Thoracic aorta (tissue), 2 donors: ENCODE results near the gene CACNA1E. TPM values are rescaled to one million over a fixed set of nuclear protein-coding genes. Genes with fewer than 3 reads are reported as not detected.

Experiments
- ATAC-seq: fragments of 150-250 bp; one replicate; pipeline ENCODE4 v1.8.0; 2017; ENCODE audit warnings: low read depth; ENCODE audit not compliant: insufficient number of reproducible peaks, low FRiP score
- DNase-seq: peaks from one replicate; pipeline ENCODE4 v3.0.0-alpha.2; 2020; ENCODE audit warnings: low spot score
- H3K27ac ChIP-seq, 2 donors: fragments of 200-600 bp; sonication (generic); 1 replicate in 1 of 2; 2 replicates in 1 of 2; pipeline ENCODE4 v1.5.1; 2016; ENCODE audit warnings: mild to moderate bottlenecking in 2 of 2, moderate library complexity in 2 of 2
- H3K27me3 ChIP-seq: fragments of 200-600 bp; sonication (generic); replicated peaks from 2 replicates; pipeline ENCODE4 v1.6.0; 2016; ENCODE audit warnings: mild to moderate bottlenecking; ENCODE audit not compliant: insufficient read depth
- H3K36me3 ChIP-seq: fragments of 200-600 bp; sonication (generic); one replicate; pipeline ENCODE4 v1.5.1; 2016
- H3K4me1 ChIP-seq, 2 donors: fragments of 200-600 bp; sonication (generic); 1 replicate in 1 of 2; 2 replicates in 1 of 2; pipeline versions ENCODE4 v1.5.1 to v1.6.0; 2016; ENCODE audit warnings: low read depth in 2 of 2, mild to moderate bottlenecking in 1 of 2; ENCODE audit not compliant: control insufficient read depth in 1 of 2
- H3K4me3 ChIP-seq: fragments of 200-600 bp; sonication (generic); 2 replicates; pipeline ENCODE4 v1.5.1; 2016; ENCODE audit warnings: mild to moderate bottlenecking
- H3K9me3 ChIP-seq: fragments of 200-600 bp; sonication (generic); 2 replicates; pipeline ENCODE4 v1.5.1; 2016
- total RNA-seq, 2 donors: library from RNA; depleted of rRNA; stranded (reverse); fragments of >200 nt; gene quantifications; one replicate each; pipeline versions ENCODE4 v1.1.0 to v1.2.3, GENCODE V29; 2016
- TF ChIP-seq, protein P1 (sequence below): fragments of 200-600 bp; sonication (generic); IDR thresholded peaks from one replicate; pipeline ENCODE4 v1.5.1; 2019; ENCODE audit warnings: antibody characterized with exemption

Gene CACNA1E
- total RNA-seq, 2 donors from 2014 or later, result not detected

GRCh38 chr1:181559142-181559541 is 75.8 kb downstream of the CACNA1E start:
- Histone ChIP-seq H3K27ac (no peak overlapping the region), H3K36me3 (no peaks in the 10 kb centered on the region), H3K4me3 (no peak overlapping the region), H3K27me3 (no peaks in the 10 kb centered on the region), H3K4me1 (no peaks in the 10 kb centered on the region), H3K9me3 (no peaks in the 10 kb centered on the region)
- TF ChIP-seq, protein P1, sequence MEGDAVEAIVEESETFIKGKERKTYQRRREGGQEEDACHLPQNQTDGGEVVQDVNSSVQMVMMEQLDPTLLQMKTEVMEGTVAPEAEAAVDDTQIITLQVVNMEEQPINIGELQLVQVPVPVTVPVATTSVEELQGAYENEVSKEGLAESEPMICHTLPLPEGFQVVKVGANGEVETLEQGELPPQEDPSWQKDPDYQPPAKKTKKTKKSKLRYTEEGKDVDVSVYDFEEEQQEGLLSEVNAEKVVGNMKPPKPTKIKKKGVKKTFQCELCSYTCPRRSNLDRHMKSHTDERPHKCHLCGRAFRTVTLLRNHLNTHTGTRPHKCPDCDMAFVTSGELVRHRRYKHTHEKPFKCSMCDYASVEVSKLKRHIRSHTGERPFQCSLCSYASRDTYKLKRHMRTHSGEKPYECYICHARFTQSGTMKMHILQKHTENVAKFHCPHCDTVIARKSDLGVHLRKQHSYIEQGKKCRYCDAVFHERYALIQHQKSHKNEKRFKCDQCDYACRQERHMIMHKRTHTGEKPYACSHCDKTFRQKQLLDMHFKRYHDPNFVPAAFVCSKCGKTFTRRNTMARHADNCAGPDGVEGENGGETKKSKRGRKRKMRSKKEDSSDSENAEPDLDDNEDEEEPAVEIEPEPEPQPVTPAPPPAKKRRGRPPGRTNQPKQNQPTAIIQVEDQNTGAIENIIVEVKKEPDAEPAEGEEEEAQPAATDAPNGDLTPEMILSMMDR, result no peak
- DNase-seq, result no peak
- no peak for ATAC-seq

- ATAC-seq (no peak), DNase-seq (no peak)
- TF ChIP-seq, protein P1, result no peak
- H3K27me3 ChIP-seq, result no peaks in the 10 kb centered on the region
- H3K36me3 ChIP-seq, result no peaks in the 10 kb centered on the region
- H3K9me3 ChIP-seq, result no peaks in the 10 kb centered on the region
- H3K4me1 ChIP-seq, result no peaks in the 10 kb centered on the region
- no peak overlapping the region for H3K27ac ChIP-seq
- no peak overlapping the region for H3K4me3 ChIP-seq
Observed at GRCh38 chr1:181562395-181562794, 79.1 kb downstream of the CACNA1E start.

DNA sequence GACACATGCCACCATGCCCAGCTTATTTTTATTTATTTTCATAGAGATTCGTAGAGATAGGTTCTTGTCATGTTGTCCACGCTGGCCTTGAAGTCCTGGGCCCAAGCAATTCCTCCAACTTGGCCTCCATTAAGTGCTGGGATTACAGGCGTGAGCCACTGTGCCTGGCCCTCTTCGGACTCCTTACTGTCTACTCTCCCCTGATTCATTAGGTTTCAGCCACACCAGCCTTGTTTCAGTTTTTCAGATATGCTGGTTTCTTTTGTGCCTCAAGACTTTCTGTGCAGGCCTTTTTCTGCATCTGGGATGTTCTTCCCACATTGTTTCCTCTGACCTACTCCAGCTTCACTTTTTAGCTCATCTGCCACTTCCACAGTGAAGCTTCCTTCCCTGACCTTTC is 85.4 kb downstream of the CACNA1E start:
- Histone ChIP-seq H3K4me1 (no peaks in the 10 kb centered on the region), H3K27me3 (no peaks in the 10 kb centered on the region), H3K4me3 (no peak overlapping the region), H3K9me3 (no peaks in the 10 kb centered on the region), H3K36me3 (no peaks in the 10 kb centered on the region), H3K27ac (no peak overlapping the region)
- TF ChIP-seq, protein P1, result no peak
- ATAC-seq (no peak), DNase-seq (no peak)

GRCh38 chr1:181577475-181577874 is 94.2 kb downstream of the CACNA1E start:
- TF ChIP-seq, protein P1, result no peak
- Histone ChIP-seq H3K9me3 (no peaks in the 10 kb centered on the region), H3K27ac (no peak overlapping the region), H3K4me1 (no peaks in the 10 kb centered on the region), H3K27me3 (no peaks in the 10 kb centered on the region), H3K4me3 (no peak overlapping the region), H3K36me3 (no peaks in the 10 kb centered on the region)
- no peak for DNase-seq
- no peak for ATAC-seq

DNA sequence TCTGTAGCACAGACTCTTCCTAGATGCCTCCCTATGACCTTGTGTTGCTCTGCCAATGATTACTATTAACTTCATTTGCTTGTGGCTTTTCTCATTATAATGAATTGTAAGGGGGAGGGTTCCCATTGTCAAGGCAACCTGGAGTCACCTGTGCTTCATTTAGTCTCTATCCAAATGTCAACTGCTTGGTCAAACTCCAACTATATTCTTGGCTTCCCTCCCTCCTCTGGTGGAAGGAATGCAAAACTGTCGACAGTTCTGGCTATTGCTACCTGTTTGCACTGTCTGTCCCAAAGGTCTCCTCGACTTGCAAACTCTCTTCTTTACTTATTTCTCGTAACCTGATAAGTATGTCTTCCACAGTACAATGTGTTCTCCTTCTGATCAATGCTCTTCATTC is 100.3 kb downstream of the CACNA1E start:
- DNase-seq (no peak), ATAC-seq (no peak)
- H3K27me3 ChIP-seq, result no peaks in the 10 kb centered on the region

More for the DNA sequence above, 100.3 kb downstream of the CACNA1E start:
- H3K4me1 ChIP-seq, result no peaks in the 10 kb centered on the region
- TF ChIP-seq, protein P1, result no peak
- H3K9me3 ChIP-seq, result no peaks in the 10 kb centered on the region
- H3K36me3 ChIP-seq, result no peaks in the 10 kb centered on the region
- H3K4me3 ChIP-seq, result no peak overlapping the region
- H3K27ac ChIP-seq, result no peak overlapping the region
